HepG2 (cell line): ENCODE results near the gene JSRP1. TPM values are rescaled to one million over a fixed set of nuclear protein-coding genes. Genes with fewer than 3 reads are reported as not detected.

ENCODE experiments used
- AHDC1 ChIP-seq: sonication (generic); formaldehyde crosslinking; IDR thresholded peaks from 2 replicates; pipeline ENCODE4 v1.5.1; 2020; ENCODE audit warnings: mild to moderate bottlenecking, missing genetic modification reagents, borderline replicate concordance
- ARID5B ChIP-seq: IDR thresholded peaks from 2 replicates; pipeline ENCODE4 v1.4.0; 2020; ENCODE audit warnings: mild to moderate bottlenecking, missing genetic modification reagents
- EZH2 ChIP-seq: conservative IDR thresholded peaks from 2 replicates; pipeline ENCODE4 v1.6.1; 2012; ENCODE audit warnings: mild to moderate bottlenecking, low read depth, low read length, moderate library complexity
- GTF2F1 ChIP-seq: fragments of 150-350 bp; IDR thresholded peaks from 2 replicates; pipeline ENCODE4 v1.6.1; 2014; ENCODE audit warnings: low read length
- HNRNPUL1 ChIP-seq: fragments of 200-400 bp; formaldehyde crosslinking; IDR thresholded peaks from 2 replicates; pipeline ENCODE4 v1.6.1; 2017; ENCODE audit warnings: low read depth, mild to moderate bottlenecking, low read length, moderate library complexity
- POLR2AphosphoS2 ChIP-seq: IDR thresholded peaks from 2 replicates; pipeline ENCODE4 v1.6.1; 2011; ENCODE audit warnings: low read depth, low read length, improper control_type of control experiment
- REST ChIP-seq, 2 experiments: IDR thresholded peaks; 2 replicates each; pipeline ENCODE4 v1.6.1; 2011 to 2012; ENCODE audit warnings: low read length in 2 of 2, borderline replicate concordance in 1 of 2, low read depth in 1 of 2, mild to moderate bottlenecking in 1 of 2, moderate library complexity in 1 of 2
- SIN3A ChIP-seq: IDR thresholded peaks from 2 replicates; pipeline ENCODE4 v1.6.1; 2011; ENCODE audit warnings: low read depth, mild to moderate bottlenecking, control low read depth, low read length, borderline replicate concordance
- SSRP1 ChIP-seq: IDR thresholded peaks from 2 replicates; pipeline ENCODE4 v1.6.1; 2016; ENCODE audit warnings: control low read depth
- TFAP4 ChIP-seq: sonication (generic); IDR thresholded peaks from 2 replicates; pipeline ENCODE4 v1.6.1; 2016; ENCODE audit warnings: low read depth, borderline replicate concordance
- ZKSCAN1 ChIP-seq: fragments of 150-350 bp; IDR thresholded peaks from 2 replicates; pipeline ENCODE4 v1.6.1; 2014; ENCODE audit warnings: low read length
- ZNF772 ChIP-seq: sonication (generic); formaldehyde crosslinking; IDR thresholded peaks from 2 replicates; pipeline ENCODE4 v1.5.0; 2020; ENCODE audit warnings: mild to moderate bottlenecking, missing genetic modification reagents
- ZNF891 ChIP-seq: sonication (generic); formaldehyde crosslinking; IDR thresholded peaks from 2 replicates; pipeline ENCODE4 v1.5.0; 2020; ENCODE audit warnings: mild to moderate bottlenecking, missing genetic modification reagents
- polyA plus RNA-seq, 8 experiments: library from polyadenylated mRNA; depleted of rRNA in 3 of 8; stranded (reverse) in 7 of 8; unstranded in 1 of 8; fragments of >200 nt; fragmentation: Illumina TruSeq in 4 of 8; extraction: Trizol in 4 of 8; gene quantifications; 2 replicates each; pipeline versions ENCODE4 v1.2.1 to v1.2.3, GENCODE V29; 2011 to 2016; ENCODE audit warnings: low read depth in 4 of 8, missing spikeins in 1 of 8, mixed read lengths in 1 of 8; ENCODE audit not compliant: insufficient read depth in 1 of 8
- total RNA-seq, 5 experiments: library from RNA; depleted of rRNA; stranded (reverse); fragments of >200 nt; fragmentation: Illumina TruSeq; extraction: Trizol; gene quantifications; 2 replicates each; pipeline ENCODE4 v1.2.3, GENCODE V29; 2016; ENCODE audit warnings: low read depth in 1 of 5

JSRP1 gene
- total and polyA plus RNA-seq, 2 of the 13 experiments (the other 11 are each of a cell fraction or from before 2014, with no cell fraction given) = 0.16 to 0.38 TPM

GRCh38 chr19:2282062-2282861, 26.0 kb upstream of the JSRP1 start, which contains the start of gene PEAK3 (continued):
- TF ChIP-seq ARID5B (no peak), HNRNPUL1 (no peak), TFAP4 (peak; percentile 53; the same call in 1 of the 2 replicates), ZNF772 (CRISPR knock-in tag) (0 out of 2 replicates have a peak, but pooled peaks have one; percentile 37), POLR2AphosphoS2 (0 out of 2 replicates have a peak, but pooled peaks have one; percentile 23), ZNF891 (CRISPR knock-in tag) (no peak), AHDC1 (CRISPR knock-in tag) (no peak), SSRP1 (CRISPR knock-in tag) (no peak), GTF2F1 (no peak), REST (IDR thresholded peaks at IDR 0.05; ENCODE audit: borderline replicate concordance in 1 of 2, low read depth in 1 of 2, low read length in 2 of 2) (no peak), ZKSCAN1 (no peak), SIN3A (no peak), EZH2 (no peak)
